Activated CD4-positive, CD25-positive, alpha-beta regulatory T cell treated with anti-CD3 and anti-CD28 coated beads, Interleukin-2, amount 50 U/mL, for 24 hours (primary cell): Measurements from ENCODE around the gene VPS13C.
"Not testable (repeated sequence)": the region's sequence is repeated elsewhere in the genome, so short reads cannot be mapped to it uniquely, and the experiment has no call there.

Source experiments
- ATAC-seq, 2 donors: fragments of 150-1000 bp; cut with Tn5 transposase; one replicate each; pipeline ENCODE4 v1.10.0; 2021; ENCODE audit warnings: mild to moderate bottlenecking in 1 of 2, moderate library complexity in 1 of 2

The VPS13C gene

DNA sequence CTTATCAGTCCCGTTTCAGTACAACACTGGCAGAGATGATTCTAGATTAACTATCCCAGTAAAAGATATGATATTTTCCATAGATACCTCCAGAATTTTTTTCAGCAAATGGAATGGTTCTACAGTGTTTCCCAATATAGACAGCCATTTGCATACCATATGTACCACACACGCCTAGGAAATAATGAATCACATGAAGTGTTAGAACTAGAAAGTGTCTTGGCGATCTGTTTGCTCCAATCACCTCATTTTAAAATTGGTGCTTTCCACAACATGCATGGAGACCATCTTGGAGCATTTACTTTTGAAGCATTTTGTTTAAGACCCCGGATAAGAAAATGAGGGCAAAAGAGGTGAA is 8.5 kb upstream of the VPS13C start:
- ATAC-seq: no peak

DNA sequence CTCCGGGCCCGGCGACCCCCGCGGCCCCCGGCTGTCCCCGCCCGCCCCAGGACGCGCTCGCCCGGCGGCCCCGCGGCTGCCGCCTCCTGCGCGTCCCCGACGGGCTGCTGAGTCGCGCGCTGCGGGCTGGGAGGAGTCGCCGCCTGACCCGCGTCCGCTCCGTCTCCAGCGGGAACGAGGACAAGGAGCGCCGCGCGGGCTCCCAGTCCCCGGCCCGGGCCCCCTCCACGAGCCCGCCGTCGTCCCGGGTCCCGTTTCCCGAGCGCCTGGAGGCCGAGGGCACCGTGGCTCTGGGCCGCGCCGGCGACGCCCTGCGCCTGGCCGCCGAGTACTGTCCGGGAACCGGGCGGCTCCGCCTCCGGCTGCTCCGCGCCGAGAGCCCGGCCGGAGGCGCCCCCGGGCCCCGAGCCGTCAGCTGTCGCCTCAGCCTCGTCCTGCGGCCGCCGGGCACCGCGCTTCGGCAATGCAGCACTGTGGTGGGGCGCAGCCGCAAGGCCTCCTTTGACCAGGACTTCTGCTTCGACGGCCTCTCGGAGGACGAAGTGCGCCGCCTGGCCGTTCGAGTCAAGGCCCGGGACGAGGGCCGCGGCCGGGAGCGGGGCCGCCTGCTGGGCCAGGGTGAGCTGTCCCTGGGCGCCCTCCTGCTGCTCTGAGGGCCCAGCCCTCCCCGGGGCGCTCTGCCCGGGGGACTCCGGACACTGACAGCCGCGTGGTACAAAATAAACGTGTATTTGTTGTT is 8.0 kb upstream of the VPS13C start:
- peak; percentile 12 to 34 for ATAC-seq

DNA sequence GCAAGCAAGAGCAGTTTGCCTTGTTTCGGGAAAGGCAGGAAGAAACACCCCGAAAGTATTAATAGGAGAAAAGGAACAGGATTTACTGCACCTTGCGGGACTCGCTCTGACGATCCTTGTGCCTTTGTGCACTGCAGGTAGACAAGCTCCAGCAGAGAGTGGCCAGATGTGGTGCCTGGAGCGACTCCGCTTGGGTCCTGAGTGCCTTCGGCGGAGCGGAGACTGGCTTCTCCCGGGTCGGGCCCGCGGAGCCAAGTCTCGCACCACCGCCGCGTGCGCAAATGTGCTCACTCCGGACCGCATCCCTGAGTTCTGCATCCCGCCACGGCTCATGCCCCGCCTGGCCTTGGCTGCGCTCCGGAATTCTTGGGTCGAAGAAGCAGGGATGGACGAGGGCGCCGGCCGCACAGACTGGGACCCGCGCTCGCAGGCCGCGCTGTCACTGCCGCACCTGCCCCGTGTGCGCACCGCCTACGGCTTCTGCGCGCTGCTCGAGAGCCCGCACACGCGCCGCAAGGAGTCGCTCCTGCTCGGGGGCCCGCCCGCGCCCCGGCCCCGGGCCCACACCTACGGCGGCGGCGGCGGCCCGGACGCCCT is 7.3 kb upstream of the VPS13C start:
- ATAC-seq: peak; percentile 66 to 69

DNA sequence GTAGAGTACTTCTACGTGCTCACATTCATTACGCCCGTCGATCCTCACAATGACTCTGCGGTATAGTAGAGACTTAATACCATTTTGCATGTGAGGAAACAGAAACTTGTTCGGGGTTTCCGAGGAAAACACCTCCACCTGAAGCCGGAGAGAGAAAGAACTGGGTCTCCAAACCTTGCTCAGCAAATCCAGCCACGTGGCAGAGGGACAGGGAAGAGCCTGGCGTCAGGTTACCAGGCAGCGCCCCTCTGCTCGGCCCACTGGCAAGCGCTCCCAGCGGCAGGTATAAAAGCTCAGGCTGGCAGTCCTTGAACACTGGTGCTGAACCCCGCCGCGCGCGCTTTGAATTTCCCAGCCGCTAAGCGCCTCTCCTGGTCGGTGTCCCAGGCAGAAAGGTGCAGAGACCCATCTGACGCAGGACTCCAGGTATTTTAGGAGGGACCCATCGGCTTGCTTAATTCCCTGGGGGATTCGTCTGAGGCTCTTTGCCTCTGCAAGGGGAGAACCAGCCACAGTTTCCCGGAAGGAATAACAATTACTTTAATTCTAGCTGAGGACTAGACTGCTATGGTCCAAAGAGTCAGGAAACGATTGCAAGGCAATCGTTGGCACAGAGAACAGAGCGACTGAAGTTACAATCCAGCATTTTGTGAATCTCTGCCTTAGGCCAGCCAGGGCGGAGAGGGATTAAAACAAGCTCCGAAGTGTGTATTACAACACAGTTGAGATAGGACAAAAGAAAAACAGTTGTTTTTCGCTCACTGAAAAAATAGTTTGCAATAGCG is 6.6 kb upstream of the VPS13C start, which contains the start of gene C2CD4A:
Gene C2CD4A, plus strand, starts transcription at position 315 of the 785 bp plus-strand sequence. CDS start 637 bp downstream, outside the sequence.
- peak; percentile 61 to 64 for ATAC-seq

DNA sequence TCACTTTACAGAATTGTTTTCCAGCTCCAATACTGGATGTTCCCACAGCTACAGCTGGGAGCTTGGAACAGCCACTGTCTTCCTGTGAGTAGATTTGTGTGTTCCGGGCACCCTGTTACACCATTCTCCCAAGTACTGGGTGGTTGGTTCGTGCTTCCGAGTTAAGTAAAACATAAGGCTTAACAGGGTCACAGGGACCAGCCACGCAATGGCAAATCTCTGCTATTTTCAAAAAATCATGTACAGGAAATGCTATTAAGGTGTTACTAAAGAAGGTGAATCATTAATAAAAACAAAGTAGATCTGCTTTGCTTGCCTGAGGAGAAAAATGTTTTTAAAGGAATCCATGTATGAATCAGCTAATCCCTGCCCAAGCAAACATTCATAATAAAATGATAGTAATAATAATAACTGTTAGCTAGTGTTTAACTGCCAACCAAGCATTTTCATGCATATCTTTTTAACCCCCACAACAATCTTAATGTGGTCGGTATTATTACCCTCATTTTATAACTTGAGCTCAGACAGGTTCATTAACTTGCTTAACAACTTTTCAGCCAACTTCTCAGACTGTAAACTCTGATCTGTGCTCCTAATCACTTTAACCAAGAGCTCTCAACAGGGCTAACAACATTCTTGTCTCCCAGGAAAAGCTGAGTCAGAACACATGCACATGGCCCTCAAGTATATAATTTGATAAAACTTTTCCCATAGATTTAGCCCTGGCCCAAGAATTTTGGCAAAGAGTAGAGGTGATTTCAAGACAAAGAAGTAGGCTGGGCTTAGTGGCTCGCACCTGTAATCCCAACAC is 3.8 kb upstream of the VPS13C start:
- no peak for ATAC-seq

DNA sequence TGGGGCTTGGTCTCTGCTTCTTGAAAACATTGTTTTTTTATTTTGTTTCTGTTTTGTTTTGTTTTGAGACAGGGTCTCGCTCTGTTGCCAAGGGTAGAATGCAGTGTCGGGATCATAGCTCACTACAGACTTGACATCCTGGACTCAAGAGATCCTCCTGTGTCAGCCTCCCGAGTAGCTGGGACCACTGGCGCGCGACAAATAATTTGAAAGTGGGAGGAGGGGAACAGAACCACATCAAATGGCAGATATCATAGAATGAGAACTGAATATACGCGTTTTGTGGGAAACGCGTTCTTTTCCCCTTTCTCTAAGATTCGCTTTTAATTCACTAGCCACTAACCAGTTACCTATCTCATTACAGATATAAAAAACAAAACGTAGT is 641 bp upstream of the VPS13C start:
- ATAC-seq: peak; percentile 1 to 2

DNA sequence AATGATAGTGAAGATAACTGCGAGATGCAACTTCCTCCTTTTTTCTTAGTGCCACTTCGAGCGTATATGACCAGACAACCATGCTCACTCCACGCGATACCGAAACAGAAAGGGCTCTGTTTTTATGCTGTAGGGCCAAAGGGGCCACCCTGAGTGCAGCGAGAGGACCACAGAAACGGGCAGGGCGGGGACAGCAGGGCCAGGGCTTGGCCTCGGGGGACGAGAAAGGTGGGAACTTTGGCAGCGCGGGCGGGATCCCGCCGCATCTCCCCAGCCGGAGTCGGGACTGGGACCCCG is 483 bp downstream of the VPS13C start:
- ATAC-seq: peak; percentile 71 to 76

DNA sequence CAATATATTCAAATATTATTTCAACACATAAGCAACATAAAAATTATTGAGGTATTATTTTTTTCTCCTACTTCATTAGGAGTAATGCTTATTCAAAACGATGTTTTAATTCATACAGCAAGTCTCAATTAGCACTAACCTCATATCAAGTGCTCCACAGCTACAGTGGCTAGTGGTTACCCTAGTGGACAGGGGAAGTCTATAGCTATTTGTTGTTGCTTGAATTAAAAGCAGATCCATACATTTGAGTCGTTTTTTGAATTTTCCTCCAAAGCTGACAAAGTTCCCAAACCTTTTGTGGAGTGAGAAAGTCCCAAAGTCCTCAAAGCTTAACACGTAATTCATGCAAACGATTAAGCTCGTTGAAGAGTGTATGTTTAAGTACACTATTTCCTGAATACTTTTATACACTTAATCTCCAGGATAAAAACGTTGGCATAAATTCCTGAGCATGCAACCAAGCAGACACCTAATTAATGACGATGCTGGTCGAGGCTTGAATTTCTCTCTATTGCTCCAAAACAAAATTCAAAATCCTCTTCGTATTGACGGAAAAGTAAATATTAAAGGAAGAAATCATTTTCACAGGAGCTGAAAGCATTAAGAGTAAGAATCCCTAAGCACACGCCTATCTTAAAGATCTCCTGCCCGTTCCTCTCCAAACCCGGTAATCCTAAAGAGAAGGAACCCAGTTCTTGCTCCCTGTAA is 985 bp downstream of the VPS13C start:
- ATAC-seq: no peak

DNA sequence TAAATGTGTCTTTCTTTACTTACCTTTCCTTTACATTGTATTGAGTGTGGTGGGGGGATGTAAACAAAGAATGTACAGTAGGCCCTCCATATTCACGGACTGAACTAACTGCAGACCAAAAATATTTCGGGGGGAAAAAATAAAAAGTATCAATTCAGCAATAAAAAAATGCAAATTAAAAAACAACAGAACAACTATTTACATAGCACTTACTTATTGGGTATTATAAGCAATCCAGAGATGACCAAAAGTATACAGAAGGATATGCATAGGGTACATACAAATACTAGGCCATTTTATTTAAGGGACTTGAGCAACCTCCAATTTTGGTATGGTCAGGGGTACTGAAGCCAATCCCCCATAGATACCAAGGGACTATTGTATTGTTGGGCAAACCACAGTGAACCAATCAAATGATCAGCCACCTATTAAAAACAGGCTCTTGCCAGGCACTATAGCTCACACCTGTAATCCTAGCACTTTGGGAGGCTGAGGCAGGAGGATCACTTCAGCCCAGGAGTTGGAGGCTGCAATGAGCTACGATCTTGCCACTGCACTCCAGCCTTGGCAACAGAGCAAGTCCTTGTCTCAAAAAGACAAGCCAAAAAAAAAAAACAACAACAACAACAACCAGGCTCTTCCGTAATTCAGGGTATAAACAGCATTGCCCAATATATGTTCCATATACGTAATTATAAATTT is 1.8 kb downstream of the VPS13C start:
- no peak for ATAC-seq

DNA sequence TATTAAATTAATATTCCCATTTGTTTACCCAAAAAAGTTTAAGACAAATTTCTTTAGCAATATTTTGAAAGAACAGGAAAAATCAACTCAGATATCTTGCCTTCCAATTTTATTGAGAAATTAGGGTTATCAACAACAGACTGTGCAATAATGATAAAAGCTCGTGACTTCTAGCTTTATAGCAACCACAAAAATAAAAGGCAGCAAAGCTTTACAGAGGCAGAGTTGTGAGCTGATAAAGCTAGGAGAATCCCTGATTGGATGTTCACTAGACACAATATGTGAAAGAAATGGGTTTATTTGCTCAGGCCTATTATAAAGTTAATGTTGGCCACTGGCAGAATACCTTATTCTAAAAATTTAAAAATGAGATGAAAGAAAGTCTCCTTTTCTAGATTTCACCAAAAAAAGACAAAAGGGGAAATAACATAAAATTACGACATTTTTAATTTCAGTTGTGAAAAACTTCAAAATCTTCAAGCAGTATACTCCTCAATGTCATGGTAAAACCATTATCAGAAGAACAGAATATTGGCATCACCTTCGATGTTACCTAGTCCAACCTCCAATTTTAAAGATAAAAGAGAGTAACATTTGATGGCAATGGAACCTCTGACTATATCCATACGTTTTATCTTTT is 2.8 kb downstream of the VPS13C start:
- no peak for ATAC-seq

DNA sequence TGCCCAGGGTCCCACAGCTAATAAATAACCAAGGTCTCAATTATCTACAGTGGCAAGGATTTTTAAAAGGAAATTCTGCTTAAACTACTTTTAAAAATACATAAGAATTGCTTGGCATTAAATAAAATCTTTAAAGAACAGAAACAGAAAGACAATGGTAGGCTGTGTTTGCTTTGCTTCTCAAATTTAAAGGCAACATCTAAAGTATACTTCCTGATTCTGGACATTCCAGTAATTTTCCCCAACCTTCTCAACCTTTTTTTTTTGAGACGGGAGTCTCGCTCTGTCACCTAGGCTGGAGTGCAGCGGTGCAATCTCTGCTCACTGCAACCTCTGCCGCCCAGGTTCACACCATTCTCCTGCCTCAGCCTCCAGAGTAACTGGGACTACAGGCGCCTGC is 5.3 kb downstream of the VPS13C start:
- no peak for ATAC-seq

DNA sequence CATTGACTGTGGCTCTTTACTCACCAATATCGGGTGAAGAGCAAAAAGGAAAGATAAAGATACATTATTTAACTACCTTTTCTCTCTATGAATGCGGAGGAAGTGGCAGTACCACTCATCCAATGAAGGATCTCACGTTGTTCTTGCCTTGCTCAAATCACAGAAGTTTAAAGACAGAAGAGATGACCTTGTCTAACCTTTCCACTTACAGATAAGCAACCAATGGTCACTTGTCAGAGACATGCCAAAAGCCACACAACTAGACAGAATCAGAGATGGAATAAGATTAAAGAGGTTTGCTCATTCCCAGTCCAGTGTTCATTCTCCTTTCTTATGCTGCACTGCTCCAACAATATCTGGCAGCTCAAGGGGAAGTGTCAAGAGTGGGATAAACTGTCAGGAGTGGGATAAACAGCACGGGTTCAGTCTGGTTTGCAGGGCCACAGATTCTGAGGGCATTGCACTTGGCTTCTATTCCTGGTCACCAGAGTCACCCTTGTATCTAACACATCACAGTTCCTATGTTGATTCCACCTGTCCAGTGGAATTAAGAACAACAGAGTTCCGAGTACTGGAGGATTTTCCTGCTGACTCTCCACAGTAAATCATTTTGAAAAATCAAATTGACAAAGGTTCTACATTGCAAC is 6.7 kb downstream of the VPS13C start:
- peak in 1 of 2 donors; percentile 38 for ATAC-seq

DNA sequence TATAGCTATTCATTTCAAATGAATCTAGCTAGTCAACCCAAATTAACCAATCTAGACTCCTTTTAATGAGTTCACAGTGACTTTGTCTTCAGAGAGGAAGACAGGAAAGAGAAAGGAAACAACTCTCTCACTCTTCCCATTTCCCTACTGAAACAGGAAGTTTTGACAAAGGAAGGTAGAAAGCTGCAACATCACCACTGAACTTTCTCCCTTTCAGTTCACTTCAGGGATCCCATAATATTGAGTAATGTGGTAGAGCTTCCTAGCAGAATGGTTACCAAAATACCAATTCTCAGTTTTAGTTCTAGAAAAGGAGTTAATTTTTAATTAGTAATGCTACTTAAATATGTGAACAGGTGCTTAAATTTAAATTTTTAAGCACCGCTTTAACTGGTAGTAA is 7.5 kb downstream of the VPS13C start:
- ATAC-seq: no peak

DNA sequence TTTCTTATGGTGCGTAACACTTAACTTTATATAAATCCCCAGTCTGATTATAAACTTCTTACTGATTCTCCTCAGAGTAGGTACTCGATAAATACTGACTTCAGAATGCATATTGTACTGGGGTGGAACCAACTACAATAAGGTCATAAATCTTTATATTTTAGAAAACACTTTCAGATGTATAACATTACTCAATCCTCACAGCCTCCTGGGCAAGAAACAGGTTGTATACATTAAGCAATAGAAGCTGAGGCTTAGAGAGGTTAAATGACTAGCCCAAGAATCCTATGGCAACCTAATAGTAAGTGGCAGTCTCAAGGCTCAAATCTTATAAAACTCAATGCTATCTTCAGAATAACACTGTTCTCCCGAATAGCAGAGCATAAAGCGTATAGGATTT is 9.1 kb downstream of the VPS13C start:
- ATAC-seq: no peak

DNA sequence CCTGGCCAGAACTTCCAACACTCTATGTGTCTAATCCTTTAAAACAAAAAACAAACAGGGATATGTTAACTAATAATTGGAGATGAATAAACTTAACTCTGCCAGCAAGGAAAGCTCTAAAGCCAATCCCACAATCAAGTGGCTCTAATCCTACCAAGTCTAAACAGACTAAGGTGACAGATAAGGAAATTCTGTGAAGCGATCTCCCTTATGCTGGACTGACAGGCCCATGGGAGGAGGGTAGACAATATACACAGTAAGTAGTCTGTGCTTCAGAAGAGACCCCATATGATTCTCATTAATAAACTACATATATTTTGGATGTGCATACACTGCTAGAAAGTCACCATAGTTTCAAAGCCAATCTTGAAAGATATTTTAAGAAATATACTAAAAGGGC is 10.1 kb downstream of the VPS13C start:
- ATAC-seq: no peak

DNA sequence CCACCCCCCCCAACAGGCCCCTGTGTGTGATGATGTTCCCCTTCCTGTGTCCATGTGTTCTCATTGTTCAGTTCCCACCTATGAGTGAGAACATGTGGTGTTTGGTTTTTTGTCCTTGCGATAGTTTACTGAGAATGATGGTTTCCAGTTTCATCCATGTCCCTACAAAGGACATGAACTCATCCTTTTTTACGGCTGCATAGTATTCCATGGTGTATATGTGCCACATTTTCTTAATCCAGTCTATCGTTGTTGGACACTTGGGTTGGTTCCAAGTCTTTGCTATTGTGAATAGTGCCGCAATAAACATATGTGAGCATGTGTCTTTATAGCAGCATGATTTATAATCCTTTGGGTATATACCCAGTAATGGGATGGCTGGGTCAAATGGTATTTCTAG is 12.0 kb downstream of the VPS13C start:
- ATAC-seq: not testable (repeated sequence)

DNA sequence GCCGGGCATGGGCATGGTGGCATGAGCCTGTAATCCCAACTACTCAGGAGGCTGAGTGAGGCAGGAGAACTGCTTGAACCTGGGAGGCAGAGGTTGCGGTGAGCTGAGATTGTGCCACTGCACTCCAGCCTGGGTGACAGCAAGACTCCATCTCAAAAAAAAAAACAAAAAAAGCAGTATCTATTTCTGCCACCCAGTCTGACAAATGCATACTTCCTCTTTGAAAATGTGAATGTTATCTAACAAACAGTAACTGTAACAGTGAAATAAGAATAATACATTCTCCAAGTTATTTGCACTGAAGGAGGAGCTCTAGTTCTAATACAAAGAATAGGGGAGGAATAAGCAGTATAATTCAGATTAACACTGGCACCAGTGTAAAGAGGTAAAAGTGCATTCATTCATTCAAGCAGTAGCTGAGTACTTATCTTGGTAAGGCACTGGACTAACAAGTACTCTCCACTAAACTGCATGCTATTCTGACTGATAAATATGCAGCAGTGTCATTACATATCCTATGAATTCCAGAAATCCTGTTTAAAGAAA is 12.9 kb downstream of the VPS13C start:
- ATAC-seq: no peak

DNA sequence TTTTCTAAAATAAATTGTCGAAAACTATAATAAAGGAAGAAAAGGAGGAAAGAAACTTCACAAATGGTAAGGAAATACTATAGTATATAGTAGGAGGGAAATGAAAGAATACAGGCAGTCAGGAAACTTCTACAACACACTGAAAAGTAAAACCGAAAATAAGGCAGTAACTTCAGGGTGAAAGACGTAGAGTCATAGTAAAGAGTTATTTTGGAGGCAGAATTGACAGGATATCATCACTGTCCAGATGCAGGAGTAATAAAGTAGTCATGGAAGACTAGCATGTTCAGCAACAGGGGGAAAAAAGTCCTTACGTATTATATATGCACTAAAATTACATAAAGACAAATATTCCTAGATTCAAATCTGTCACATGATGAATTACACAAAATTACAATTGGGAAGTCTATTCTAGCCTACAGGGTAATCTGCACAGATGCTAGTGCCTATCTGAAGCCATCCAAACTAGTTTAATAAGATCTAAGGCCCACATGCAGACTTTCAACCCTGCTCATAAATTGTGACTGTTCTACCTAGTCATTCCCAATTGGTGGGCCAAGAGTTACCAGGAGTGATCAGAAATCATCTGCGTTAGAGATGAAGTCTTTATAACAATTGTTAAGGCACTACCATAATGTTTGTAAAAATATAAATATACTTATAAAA is 14.0 kb downstream of the VPS13C start:
- ATAC-seq: peak; percentile 65 to 93

DNA sequence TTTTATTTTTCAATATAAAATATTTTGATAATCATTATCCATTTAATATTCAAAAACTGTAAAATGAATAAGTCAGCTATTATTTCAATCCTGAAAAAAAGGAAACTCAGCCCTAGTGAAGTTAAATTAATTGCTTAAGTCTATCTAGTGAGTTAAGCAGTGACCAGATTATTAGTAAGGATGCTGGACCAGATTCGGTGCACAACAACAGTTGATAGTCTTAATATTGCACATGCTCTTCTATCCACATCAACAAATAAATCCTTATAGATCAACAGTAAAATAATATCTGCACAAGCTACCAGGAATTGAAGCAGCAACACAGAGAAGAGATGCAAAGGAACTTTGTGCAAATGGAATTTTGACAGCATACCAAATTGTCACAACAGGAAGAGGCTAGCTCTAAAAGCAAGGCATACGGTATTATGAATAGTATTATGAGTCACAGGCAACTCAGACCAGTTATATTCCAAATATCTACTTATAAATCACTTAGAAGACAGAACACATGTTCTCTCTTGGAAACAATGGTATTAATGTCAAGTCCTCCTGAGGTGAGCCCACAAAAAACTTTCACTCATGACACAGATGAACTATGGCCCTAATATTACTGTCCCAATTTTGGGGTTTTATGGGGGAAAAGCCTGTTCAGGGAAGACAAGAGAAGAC is 24.9 kb downstream of the VPS13C start:
- peak; percentile 60 to 75 for ATAC-seq
